OCI-LY7 (cell line): ENCODE results near the gene OR5H1.

Source experiments
- CTCF ChIP-seq: fragments of 200-600 bp; sonication (generic); conservative IDR thresholded peaks from 2 replicates; pipeline ENCODE4 v1.5.1; 2014; ENCODE audit warnings: mild to moderate bottlenecking, antibody characterized with exemption, low read length, moderate library complexity, mixed read lengths
- EZH2phosphoT487 ChIP-seq: fragments of 200-600 bp; sonication (generic); IDR thresholded peaks from 2 replicates; pipeline ENCODE4 v1.6.1; 2018; ENCODE audit warnings: low read depth, borderline replicate concordance, mild to moderate bottlenecking, mixed run types, antibody characterized with exemption, low read length, moderate library complexity, mixed read lengths

DNA sequence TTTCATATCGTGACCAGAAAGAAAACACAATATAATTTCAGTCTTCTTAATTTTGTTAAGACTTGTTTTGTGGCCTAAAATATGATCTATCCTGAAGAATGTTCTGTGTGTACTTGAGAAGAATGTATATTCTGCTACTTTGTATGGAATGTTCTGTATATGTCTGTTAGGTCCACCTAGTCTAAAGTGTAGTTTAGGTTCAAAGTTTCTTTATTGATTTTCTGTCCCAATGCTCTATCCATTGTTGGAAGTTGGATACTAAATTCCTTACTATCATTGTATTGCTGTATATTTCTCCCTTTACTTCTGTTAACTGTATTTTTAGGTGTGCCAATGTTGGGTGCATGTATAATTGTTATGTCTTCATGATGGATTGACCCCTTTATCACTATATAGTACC, 22.4 kb upstream of the OR5H1 start:
- TF ChIP-seq CTCF (no peak), EZH2phosphoT487 (no peak)
